H9 (cell line): ENCODE results near the gene SEL1L. TPM values are rescaled to one million over a fixed set of nuclear protein-coding genes. Genes with fewer than 3 reads are reported as not detected.

ENCODE experiments used
- DNase-seq: peaks from one replicate; pipeline ENCODE4 v3.0.0-alpha.2; 2017
- H2AFZ ChIP-seq: one replicate; pipeline ENCODE4 v1.6.1; 2013; ENCODE audit warnings: mild to moderate bottlenecking, low read length, control low read depth, moderate library complexity
- H2AK5ac ChIP-seq: 2 replicates; pipeline ENCODE4 v1.6.1; 2013; ENCODE audit warnings: low read length, control low read depth, mixed read lengths; ENCODE audit not compliant: insufficient read length
- H2BK120ac ChIP-seq: one replicate; pipeline ENCODE4 v1.6.1; 2013; ENCODE audit warnings: low read depth, mild to moderate bottlenecking, low read length, control low read depth, inconsistent platforms; ENCODE audit not compliant: poor library complexity, severe bottlenecking
- H2BK12ac ChIP-seq: 2 replicates; pipeline ENCODE4 v1.6.1; 2013; ENCODE audit warnings: low read length, control low read depth, mixed read lengths, low read depth; ENCODE audit not compliant: insufficient read length
- H2BK15ac ChIP-seq: 2 replicates; pipeline ENCODE4 v1.6.1; 2013; ENCODE audit warnings: low read depth, low read length, control low read depth
- H2BK20ac ChIP-seq: one replicate; pipeline ENCODE4 v1.6.1; 2013; ENCODE audit warnings: low read depth, mild to moderate bottlenecking, low read length, control low read depth, inconsistent platforms; ENCODE audit not compliant: poor library complexity, severe bottlenecking
- H2BK5ac ChIP-seq: 2 replicates; pipeline ENCODE4 v1.6.1; 2013; ENCODE audit warnings: low read length, control low read depth, mixed read lengths; ENCODE audit not compliant: insufficient read length
- H3K14ac ChIP-seq: 2 replicates; pipeline ENCODE4 v1.6.1; 2013; ENCODE audit warnings: low read length, control low read depth; ENCODE audit not compliant: insufficient read depth
- H3K18ac ChIP-seq: 2 replicates; pipeline ENCODE4 v1.6.1; 2013; ENCODE audit warnings: low read depth, mild to moderate bottlenecking, mixed read lengths, low read length, control low read depth; ENCODE audit not compliant: insufficient read length
- H3K23ac ChIP-seq: 2 replicates; pipeline ENCODE4 v1.6.1; 2013; ENCODE audit warnings: low read length, control low read depth, mixed read lengths, low read depth; ENCODE audit not compliant: insufficient read length
- H3K23me2 ChIP-seq: 2 replicates; pipeline ENCODE4 v1.6.1; 2013; ENCODE audit warnings: low read depth, mild to moderate bottlenecking, mixed read lengths, low read length, control low read depth; ENCODE audit not compliant: insufficient read length, poor library complexity, severe bottlenecking
- H3K27ac ChIP-seq: 2 replicates; pipeline ENCODE4 v1.5.1; 2013; ENCODE audit warnings: low read length, control low read depth, mixed read lengths, low read depth; ENCODE audit not compliant: insufficient read length
- H3K27me3 ChIP-seq: 2 replicates; pipeline ENCODE4 v1.6.1; 2013; ENCODE audit warnings: low read length, control low read depth, inconsistent platforms; ENCODE audit not compliant: insufficient read depth
- H3K4ac ChIP-seq: 2 replicates; pipeline ENCODE4 v1.6.1; 2013; ENCODE audit warnings: low read depth, mild to moderate bottlenecking, control low read depth, inconsistent platforms, low read length, moderate library complexity
- H3K4me1 ChIP-seq: 2 replicates; pipeline ENCODE4 v1.6.1; 2013; ENCODE audit warnings: low read length, control low read depth, inconsistent platforms; ENCODE audit not compliant: insufficient read depth
- H3K4me2 ChIP-seq: 2 replicates; pipeline ENCODE4 v1.6.1; 2013; ENCODE audit warnings: low read length, control low read depth, mixed read lengths; ENCODE audit not compliant: insufficient read length, insufficient read depth
- H3K56ac ChIP-seq: 2 replicates; pipeline ENCODE4 v1.6.1; 2013; ENCODE audit warnings: low read depth, mild to moderate bottlenecking, mixed read lengths, low read length, control low read depth; ENCODE audit not compliant: insufficient read length
- H3K79me1 ChIP-seq: 2 replicates; pipeline ENCODE4 v1.6.1; 2013; ENCODE audit warnings: low read depth, mild to moderate bottlenecking, moderate library complexity, low read length, control low read depth, inconsistent platforms; ENCODE audit not compliant: insufficient read depth, poor library complexity, severe bottlenecking
- H3K79me2 ChIP-seq: 2 replicates; pipeline ENCODE4 v1.6.1; 2013; ENCODE audit warnings: low read length, control low read depth, inconsistent platforms; ENCODE audit not compliant: insufficient read depth
- H3K9ac ChIP-seq: 2 replicates; pipeline ENCODE4 v1.6.1; 2013; ENCODE audit warnings: low read length, control low read depth, mixed read lengths; ENCODE audit not compliant: insufficient read length; ENCODE audit errors: extremely low read depth
- H3K9me3 ChIP-seq: one replicate; pipeline ENCODE4 v1.6.1; 2013; ENCODE audit warnings: low read depth, low read length, inconsistent platforms; ENCODE audit not compliant: control insufficient read depth
- H3T11ph ChIP-seq: one replicate; pipeline ENCODE4 v1.6.1; 2013; ENCODE audit warnings: mild to moderate bottlenecking, low read length, control low read depth, inconsistent platforms
- H4K20me1 ChIP-seq: one replicate; pipeline ENCODE4 v1.6.1; 2013; ENCODE audit not compliant: control insufficient read depth, insufficient read length, insufficient read depth
- H4K5ac ChIP-seq: 2 replicates; pipeline ENCODE4 v1.6.1; 2013; ENCODE audit warnings: low read depth, mild to moderate bottlenecking, mixed read lengths, low read length, control low read depth; ENCODE audit not compliant: insufficient read length
- H4K8ac ChIP-seq: replicated peaks from 2 replicates; pipeline ENCODE4 v1.6.1; 2013; ENCODE audit warnings: low read length, control low read depth, mixed read lengths, low read depth; ENCODE audit not compliant: insufficient read length
- H4K91ac ChIP-seq: 2 replicates; pipeline ENCODE4 v1.6.1; 2013; ENCODE audit warnings: low read depth, mild to moderate bottlenecking, moderate library complexity, mixed read lengths, low read length, control low read depth; ENCODE audit not compliant: insufficient read length
- H3K27ac Mint-ChIP-seq, 3 experiments: 2 replicates in 2 of 3; 3 replicates in 1 of 3; pipeline ENCODE4 v1.8.0; 2020 to 2021; ENCODE audit warnings: mixed read lengths in 3 of 3, mild to moderate bottlenecking in 1 of 3, moderate library complexity in 1 of 3
- H3K27me3 Mint-ChIP-seq: 2 replicates; pipeline ENCODE4 v1.8.0; 2021; ENCODE audit warnings: low read depth, mild to moderate bottlenecking, moderate library complexity, mixed read lengths
- H3K36me3 Mint-ChIP-seq, 3 experiments: 2 replicates in 2 of 3; 3 replicates in 1 of 3; pipeline ENCODE4 v1.8.0; 2020 to 2021; ENCODE audit warnings: low read depth in 3 of 3, mixed read lengths in 3 of 3; ENCODE audit not compliant: insufficient read depth in 1 of 3
- H3K4me1 Mint-ChIP-seq, 2 experiments: 2 replicates each; pipeline ENCODE4 v1.8.0; 2020; ENCODE audit warnings: mixed read lengths in 2 of 2
- H3K4me3 Mint-ChIP-seq, 2 experiments: 2 replicates in 1 of 2; 3 replicates in 1 of 2; pipeline ENCODE4 v1.8.0; 2020 to 2021; ENCODE audit warnings: mild to moderate bottlenecking in 2 of 2, mixed read lengths in 2 of 2, moderate library complexity in 1 of 2
- H3K9me3 Mint-ChIP-seq, 2 experiments: 2 replicates in 1 of 2; 3 replicates in 1 of 2; pipeline ENCODE4 v1.8.0; 2020; ENCODE audit warnings: mild to moderate bottlenecking in 2 of 2, mixed read lengths in 2 of 2, moderate library complexity in 1 of 2
- CTCF ChIP-seq: fragments of 200-600 bp; sonication (generic); conservative IDR thresholded peaks from 3 replicates; pipeline ENCODE4 v1.8.0; 2021; ENCODE audit warnings: antibody characterized with exemption, mild to moderate bottlenecking
- WGBS: extraction: QIAGEN DNeasy Blood & Tissue Kit; methylation state at CpG from one replicate; pipeline ENCODE4 v1.1.7; 2013; ENCODE audit warnings: missing lambda C conversion rate, low lambda C conversion rate, mixed read lengths; ENCODE audit not compliant: insufficient read length; ENCODE audit errors: extremely low coverage; 5-methylcytosine and 5-hydroxymethylcytosine counted together
- total RNA-seq: library from RNA; stranded (reverse); gene quantifications from 2 replicates; pipeline ENCODE4 v1.2.1, GENCODE V29; 2021

SEL1L gene
- total RNA-seq, 1 experiment from 2014 or later: 27.5 TPM

- H4K5ac ChIP-seq: no peak overlapping the region
- no peak overlapping the region for H2BK5ac ChIP-seq
- no peak overlapping the region for H3K14ac ChIP-seq
- no peak overlapping the region for H2AK5ac ChIP-seq
- no CpG with 5 or more reads among the region's 3 CpGs for WGBS
- no peak overlapping the region for H2BK12ac ChIP-seq
- H3K23ac ChIP-seq: no peak overlapping the region
- H4K8ac ChIP-seq: no peak overlapping the region
- no peak overlapping the region for H3K4me2 ChIP-seq
- H3K4ac ChIP-seq: no peak overlapping the region
- Mint-ChIP-seq H3K4me3 (no peak overlapping the region), H3K4me1 (peaks cover 47 to 58% of the 10 kb centered on the region in 2 experiments), H3K27ac (no peak overlapping the region), H3K9me3 (no peaks in the 10 kb centered on the region), H3K27me3 (peaks cover 12% of the 10 kb centered on the region), H3K36me3 (peaks cover 0 to 4% (median 0%) of the 10 kb centered on the region in 3 experiments; a peak in 1 of 7 replicates)
- H3K23me2 ChIP-seq: peaks cover 16% of the 10 kb centered on the region
- H3K79me2 ChIP-seq: peaks cover 23% of the 10 kb centered on the region; the same call in 1 of the 2 replicates
- H4K20me1 ChIP-seq: no peaks in the 10 kb centered on the region
- H3K56ac ChIP-seq: no peak overlapping the region
- no peak overlapping the region for H3K18ac ChIP-seq
- H3K27me3 ChIP-seq: peaks cover 4% of the 10 kb centered on the region; the same call in 1 of the 2 replicates
- no peak overlapping the region for H2BK20ac ChIP-seq
- no peak overlapping the region for H2BK120ac ChIP-seq
- no peak overlapping the region for H2BK15ac ChIP-seq
- no peaks in the 10 kb centered on the region for H3K79me1 ChIP-seq
- no peak overlapping the region for H3T11ph ChIP-seq
- TF ChIP-seq CTCF: no peak
- no peak overlapping the region for H4K91ac ChIP-seq
- H3K9ac ChIP-seq: no peak overlapping the region
- H3K4me1 ChIP-seq: peaks cover 14% of the 10 kb centered on the region; the same call in 1 of the 2 replicates
- H2AFZ ChIP-seq: no peak overlapping the region
- no peak for DNase-seq
- no peaks in the 10 kb centered on the region for H3K9me3 ChIP-seq
- no peak overlapping the region for H3K27ac ChIP-seq
These were observed 101.4 kb downstream of the SEL1L start for GRCh38 chr14:81432219-81432661.
